GM18873 (cell line): ENCODE measurements around the gene ZAR1L.

Experiments used
- ATAC-seq: cut with Tn5 transposase; IDR thresholded peaks from one replicate; pipeline ENCODE4 v1.9.1; 2021; ENCODE audit warnings: mild to moderate bottlenecking, moderate library complexity, moderate number of reproducible peaks; ENCODE audit not compliant: unreplicated experiment, low FRiP score

ZAR1L gene

GRCh38 chr13:32305646-32306045, 9.5 kb downstream of the ZAR1L start:
- no peak for ATAC-seq

- ATAC-seq = no peak
These were observed 12.7 kb downstream of the ZAR1L start for GRCh38 chr13:32302461-32302860.

DNA sequence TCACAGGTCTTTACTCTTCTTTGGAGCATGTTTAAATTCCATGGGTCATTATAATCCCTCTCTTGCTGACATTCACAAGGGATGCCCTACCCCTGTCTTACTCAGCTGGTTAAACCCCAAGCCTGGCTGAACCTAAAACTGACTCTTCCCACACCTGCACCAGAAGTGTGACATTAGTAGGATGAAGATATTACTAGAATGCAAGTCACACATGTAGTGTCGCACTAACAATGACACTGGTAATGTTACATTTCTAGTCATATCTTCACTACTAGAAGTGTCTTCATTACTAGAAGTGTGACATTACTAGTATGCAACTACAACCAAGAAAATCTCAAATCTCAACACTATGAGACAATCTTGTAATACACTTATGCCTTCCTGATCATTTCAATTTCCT, 14.2 kb downstream of the ZAR1L start:
- no peak for ATAC-seq

DNA sequence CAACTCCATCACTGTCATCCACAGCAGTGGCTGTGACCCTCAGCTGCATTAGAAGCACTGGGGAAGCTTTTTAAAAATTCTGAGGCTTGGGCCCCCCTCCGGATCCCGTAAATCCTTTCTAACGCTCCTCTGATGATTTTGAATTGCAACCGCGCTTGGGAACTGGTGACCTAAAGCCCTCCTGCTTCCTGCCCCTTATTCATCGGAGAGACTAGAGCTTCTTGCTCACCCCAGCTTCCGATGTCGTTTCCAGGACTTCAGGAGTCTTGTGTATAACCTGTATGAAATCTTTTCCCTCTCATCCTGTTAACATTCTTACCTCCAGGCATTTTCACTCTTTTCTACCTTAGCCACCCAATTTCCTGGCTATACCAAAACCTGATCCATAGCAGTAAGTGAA, 14.8 kb downstream of the ZAR1L start:
- no peak for ATAC-seq

DNA sequence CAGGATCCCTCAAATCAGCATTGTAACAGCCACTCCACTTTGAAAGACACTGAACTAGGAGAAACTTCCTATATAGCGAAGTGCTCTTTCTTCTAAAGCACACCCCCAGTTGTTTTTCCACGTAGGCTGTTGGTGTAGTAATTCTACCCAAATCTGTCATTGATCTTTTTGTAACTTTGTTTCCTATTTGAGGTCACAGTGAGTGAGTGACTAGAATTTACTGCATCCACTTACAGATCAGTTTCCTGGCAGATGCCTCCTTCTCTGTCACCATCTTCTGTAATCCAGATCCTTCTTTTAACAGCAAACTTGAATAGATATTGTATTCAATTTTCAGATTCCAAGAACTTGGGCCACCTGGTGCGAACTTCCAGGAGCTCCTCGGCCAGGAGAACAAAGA, 15.3 kb downstream of the ZAR1L start:
- no peak for ATAC-seq

DNA sequence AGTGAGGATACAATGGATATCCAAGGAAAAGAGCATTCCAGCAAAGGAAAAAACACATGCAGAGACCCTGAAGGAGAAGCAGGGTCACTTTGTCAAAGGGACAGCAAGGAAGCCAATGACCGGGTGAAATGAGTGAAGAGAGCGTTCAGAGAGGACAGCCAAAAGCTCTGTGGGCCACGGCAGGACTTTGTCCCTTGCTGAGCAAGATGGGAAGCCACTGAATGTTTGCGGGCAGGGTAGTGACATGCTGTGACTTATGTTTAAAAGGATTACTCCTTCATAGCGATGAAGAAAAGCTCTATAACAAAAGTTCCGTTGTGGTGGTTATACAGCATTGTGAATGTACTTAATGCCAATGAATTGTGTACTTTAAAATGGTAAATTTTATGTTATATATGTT, 16.5 kb downstream of the ZAR1L start:
- ATAC-seq = no peak

DNA sequence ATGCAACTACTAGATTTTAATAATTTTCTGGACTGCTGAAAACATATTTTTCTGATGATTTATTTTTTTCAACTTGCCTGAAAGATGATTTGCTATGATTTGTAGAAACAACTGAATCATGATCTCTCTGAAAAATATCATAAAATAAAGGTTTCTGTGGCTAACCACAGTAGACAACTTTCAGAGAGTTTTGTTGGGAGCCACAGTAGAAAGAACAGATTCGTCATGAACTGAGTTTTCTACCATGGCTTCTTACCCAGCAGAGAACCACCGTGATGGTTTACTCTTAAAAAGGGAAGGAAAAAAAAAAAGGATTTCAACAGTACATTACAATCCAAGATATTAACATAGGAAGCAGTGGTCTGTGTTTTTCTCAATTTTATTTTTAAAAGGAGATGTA, 18.0 kb downstream of the ZAR1L start:
- no peak for ATAC-seq

DNA sequence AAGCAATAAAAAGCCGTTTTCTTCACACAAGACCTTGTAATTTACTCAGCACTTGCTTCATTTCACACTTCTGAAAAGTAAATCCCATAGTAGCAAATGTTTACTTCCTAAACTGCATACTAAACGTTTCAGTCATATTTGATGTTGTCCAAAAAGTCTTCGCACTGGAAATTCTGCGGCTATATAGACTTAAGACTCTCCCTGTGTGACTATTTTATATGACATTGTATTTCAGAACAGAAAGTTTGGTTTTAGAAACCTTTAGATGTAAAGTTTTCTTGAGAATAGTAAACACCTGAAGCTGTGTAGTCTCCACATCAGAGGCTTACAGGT, 29.6 kb downstream of the ZAR1L start:
- ATAC-seq = no peak

DNA sequence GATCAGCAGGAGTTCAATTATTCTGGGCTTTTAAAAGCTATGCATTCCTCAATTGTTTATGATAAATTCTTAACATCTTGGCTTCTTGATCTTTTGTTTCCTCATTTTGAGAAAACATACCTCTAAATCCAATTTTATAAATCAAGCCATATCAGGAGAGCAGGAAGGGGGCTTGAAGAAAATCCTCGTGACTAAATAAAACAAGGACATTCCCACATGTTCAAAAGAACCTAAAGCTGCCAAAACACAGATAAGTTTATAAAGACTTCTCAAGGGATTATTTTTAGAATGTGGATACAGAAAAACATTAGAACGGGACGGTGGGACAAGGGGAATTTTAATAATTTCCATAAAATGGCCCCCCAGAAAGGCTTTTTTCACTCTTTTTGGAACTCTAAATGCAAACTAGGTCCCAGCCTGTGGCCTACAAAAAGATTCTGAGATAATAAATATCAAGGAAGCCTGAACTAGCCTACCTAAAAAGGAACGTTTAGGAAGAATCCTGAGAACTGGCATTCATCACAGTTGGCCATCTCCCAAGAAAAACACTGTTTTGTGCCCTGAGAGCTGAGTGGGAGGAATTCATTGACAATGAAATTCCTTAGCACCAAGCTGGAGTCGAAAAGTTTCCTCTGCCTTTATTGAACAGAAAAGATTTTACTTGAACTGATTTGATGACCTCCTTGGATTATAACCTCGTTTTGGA, 30.1 kb downstream of the ZAR1L start:
- no peak for ATAC-seq

GRCh38 chr13:32282096-32282711, 33.0 kb downstream of the ZAR1L start:
- no peak for ATAC-seq

GRCh38 chr13:32281096-32281495, 34.1 kb downstream of the ZAR1L start:
- ATAC-seq = no peak

GRCh38 chr13:32278426-32278825, 36.7 kb downstream of the ZAR1L start:
- no peak for ATAC-seq

DNA sequence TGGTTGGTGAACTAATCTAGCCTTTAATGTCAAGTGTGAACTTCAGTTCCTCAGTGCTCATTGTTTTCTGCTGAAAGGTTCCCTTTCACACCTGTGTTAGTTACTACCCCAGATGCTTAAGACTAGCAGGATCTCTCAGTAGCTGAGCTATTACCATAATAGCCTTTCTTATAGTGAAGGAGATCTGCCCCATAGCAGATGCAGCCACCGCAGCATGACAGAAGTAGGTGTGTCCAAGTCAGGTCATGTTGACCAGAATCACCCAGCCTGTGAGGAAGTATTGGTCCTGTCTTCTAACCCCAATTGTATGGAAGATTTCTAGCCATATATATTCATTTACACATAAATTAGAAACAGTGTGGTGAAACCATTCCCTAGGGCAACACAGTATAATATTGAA, 37.3 kb downstream of the ZAR1L start:
- no peak for ATAC-seq

DNA sequence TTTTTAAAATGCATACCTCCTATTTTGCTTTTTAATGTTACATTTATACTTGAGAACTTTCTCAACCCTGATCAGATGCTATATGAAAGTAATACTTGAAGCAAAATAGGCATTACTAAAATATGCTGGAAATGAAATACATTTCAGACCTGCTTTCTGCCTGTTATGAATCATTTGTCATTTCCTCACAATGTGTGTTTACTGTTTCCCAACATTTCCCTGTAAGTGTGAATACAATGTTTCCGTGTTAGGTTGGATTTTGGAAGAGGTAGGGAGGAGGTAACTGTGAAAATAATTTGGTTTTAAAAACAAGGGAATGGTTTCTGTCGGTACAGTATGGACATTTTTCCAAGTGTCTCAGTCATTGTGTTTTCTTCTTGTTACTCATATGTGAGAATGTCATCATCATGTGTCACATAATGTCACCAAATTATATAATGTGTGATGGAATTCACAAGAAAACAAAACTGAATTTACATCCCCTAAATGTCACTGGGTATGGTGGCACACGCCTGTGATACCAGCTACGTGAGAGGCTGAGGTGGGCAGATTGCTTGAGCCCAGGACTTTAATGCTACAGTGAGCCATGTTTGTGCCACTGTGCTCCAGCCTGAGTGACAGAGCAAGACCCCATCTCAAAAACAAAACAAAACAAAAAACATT, 43.0 kb downstream of the ZAR1L start:
- no peak for ATAC-seq

DNA sequence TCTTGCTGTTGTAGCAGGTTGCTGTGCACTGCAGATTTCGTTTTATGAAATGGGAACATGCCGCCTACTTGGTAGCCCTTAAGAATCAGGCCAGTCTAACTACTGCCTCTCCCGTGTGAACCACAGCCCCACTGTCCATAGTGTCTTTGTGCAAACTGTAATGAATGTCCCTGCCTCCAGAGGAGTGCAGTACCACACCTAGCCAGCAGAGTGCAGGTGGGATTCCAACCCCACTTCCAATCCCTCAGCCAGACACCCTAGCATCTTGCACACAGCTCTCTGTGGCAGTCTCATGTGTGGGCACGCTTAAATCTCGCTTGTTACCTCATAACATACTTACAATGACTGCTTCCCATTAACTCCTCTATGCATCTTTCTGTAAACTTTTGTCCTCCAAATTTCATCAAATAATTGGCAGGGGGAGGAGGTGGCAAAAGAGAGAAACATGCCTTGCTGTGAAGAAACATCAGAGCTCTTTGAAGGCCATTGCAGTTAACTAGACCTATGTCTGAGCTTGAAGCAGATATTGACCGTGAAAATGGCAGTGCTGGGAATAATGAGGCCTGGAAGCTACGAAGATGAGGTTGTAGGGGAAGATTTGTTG, 47.2 kb downstream of the ZAR1L start:
- ATAC-seq = peak; percentile 94

DNA sequence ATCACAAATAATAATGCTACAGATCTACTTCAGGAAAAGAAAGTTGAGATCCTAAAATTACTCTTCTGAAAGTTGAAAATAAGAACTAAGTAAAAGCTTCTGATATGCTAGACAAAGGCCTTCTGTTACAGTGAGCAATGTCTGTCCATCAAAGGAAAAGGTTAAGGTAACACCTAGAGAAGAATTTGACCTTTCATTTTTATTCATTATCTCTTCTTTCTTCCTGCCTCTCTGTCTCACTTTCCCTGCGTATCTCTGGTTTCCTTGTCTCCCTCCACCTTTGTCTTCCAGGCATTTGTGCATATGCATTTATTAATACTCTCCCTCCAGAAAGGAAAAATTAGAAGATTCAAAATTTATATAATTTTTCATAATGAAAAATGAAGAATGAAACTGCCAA, 49.0 kb downstream of the ZAR1L start:
- no peak for ATAC-seq

DNA sequence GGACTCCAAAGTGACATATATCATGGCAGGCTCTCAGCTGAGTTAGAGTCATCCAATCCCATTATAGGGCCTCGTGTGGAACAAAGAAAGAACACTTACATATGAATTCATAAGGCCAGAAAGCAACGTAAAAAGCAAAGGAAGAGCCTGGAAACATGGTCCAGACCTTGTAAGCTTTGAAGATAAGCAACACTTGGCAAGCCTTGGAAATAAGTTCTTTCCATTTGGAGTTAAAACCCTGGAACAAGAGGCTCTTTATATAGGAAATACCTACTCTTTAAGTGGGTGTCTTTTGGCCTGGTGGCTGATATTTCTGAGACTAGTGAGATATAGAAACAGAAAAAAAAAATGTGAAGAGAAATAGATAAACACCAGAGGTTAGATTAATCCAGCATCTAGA, 49.4 kb downstream of the ZAR1L start:
- no peak for ATAC-seq

DNA sequence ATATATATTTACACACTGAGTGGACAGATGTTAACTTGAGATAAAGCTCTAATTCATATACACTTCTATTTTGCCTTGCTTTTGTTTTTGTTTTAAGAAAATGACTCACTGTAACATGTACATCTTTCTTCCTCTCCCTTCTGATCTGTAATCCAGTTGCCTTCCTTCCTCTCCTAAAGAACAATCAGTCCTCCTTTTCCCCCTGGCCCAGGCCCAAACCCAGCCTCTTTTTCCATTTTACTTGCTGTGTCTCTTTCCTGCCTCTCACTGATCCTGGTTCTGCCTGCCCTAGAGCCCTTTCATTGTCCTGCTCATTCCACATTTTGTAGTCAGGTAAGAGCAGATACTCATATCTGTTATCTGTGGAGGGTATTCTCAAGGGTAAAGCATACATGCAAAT, 50.8 kb downstream of the ZAR1L start:
- no peak for ATAC-seq

DNA sequence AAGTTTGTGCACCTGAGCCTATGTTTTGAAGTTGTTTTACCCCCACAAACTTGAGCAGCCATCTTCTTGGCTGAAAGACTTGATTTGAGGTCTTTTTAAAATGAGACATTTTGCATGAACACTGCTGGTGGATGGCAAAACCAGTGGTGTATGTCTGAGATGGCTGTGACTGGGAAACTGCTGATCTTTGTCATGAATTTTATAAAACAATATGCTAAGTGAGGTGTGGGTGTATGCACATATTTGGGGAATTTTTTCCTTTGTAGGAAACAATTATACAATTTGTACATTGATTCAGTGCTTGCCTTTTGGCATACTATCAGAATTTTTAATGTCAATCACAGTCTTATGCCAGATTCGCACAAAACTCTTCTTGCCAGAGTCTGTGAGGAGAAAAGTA, 52.5 kb downstream of the ZAR1L start:
- no peak for ATAC-seq

DNA sequence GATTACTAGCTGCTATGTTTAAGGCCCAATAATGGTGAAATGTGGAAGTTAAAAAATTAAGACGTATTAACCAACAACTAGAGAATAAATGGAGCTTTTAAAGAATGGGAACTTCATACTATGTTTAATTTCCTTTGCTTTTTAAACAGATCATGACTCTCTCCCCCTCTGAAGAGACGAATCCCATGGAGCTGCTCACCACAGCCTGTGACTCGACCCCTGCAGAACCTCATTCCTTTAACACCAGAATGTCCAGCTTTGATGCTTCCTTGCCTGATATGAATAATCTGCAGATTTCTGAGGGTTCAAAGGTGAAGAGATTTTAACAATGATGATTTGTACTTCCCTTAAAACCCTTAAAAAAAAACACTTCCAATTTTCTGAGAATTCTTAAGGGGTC, 53.0 kb downstream of the ZAR1L start:
- ATAC-seq = no peak

DNA sequence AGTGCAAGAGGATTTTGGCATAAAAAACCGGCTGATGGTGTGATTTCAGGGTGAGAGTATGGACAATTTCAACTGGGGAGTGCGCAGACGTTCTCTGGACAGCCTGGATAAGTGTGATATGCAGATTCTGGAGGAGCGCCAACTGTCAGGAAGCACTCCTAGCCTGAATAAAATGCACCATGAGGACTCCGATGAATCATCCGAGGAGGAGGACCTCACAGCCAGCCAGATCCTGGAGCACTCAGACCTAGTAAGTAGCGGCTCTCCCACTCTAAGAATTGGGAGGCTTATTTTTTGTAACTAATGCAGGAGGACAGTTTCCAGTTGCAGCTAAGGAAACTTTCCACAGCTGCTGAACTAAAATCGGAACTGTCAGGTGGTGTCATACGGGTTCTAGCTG, 53.6 kb downstream of the ZAR1L start:
- ATAC-seq = no peak

DNA sequence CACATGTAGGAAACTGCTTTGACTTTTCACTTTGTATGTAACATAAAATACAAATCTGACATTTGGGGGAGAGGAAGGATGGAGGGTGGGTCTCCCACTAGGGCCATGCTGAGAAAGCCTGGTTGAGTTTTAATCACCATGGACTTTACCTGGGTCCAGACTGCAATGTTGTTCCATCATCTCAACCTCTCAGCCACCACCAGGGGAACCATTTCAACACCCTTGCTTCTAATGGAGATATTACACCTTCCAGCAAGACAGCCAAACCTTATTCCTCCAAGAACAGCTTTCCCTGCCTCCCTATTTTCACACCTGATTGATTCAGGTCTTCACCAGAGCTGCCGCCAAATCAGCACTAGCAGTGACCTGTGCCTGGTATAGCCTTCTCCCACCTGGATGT, 56.0 kb downstream of the ZAR1L start:
- ATAC-seq = no peak
